ENCODE measurements around the gene ARHGEF3. TPM values are rescaled to one million over a fixed set of nuclear protein-coding genes. Genes with fewer than 3 reads are reported as not detected.
"Not testable (repeated sequence)": the region's sequence is repeated elsewhere in the genome, so short reads cannot be mapped to it uniquely, and the experiment has no call there.

ARHGEF3 gene
- polyA plus RNA-seq, 4 donors, result 79.1 to 94.4 (median 89.7) TPM

DNA sequence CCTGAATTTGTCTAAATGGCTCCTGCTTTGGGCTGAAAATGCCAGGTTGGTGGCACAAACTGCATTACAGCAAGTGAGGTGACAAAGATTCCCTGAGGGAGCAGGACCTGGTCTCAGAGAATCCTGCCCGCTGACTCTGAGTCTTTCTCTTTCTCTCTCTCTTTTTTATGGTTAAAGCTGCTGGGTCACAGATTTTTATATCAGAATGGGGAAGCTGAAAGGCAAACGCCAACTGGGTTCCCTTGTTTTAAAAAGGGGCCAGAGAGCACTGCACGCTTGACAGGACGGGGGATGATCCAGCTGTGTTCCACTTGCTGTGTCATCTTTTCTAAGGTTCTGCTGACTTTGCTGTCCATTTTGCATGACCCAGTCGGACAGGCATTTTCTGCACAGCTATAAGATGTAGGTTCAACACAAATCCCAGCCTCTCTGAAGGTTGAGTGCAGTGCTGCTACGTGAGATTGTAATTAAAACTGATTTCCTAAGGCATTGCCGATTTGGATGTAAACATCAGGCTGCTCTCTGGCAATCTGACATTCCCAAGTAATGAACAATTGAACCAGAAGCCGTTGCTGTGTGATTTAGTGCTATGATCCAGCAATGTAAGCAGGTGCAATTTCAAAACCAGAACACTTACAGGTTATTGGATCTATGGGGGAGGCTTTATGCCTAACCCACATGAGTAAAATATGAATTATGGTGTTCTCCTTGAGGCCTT, 25.8 kb downstream of the ARHGEF3 start:
- DNase-seq (ENCODE audit: low read depth in 4 of 4, low spot score in 3 of 4), result no peak

DNA sequence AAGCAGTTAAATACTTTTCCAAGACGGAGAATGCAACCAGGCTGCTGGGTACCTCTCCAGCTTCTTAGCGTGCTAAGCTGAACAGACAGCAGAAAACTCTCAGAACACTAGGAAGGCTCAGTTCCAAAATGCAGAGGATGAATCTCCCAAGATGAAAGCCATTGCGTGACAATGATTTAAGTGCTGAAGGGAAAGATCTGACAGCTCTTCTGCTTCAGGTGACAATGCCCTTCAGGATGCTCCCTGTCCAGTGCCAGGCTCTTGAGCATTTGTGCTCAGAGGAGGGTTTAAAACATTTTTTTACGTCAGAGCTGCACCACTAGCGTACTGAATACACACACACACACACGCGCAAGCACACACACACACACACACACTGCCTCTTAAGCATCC, 26.3 kb downstream of the ARHGEF3 start:
- no peak for DNase-seq (ENCODE audit: low read depth in 4 of 4, low spot score in 3 of 4)

DNA sequence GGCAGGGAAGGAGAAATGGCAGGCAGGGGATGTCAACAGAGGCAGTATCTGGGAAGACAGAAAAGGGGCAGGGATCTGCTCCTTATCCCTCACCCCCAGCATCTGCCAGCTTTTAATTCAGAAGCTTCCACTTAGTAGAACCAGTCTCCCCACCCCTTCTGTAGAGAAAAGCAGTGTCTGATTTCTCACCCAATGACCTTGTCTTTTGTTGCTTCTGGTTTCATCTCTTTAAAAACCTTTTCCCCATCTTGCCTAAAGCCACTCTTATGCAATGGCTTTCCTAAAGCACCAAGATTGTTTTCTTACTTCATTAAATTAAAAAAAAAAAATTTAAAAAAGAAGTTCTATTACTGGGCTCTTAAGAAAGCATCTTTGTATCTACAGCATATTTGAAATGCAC, 27.8 kb downstream of the ARHGEF3 start:
- DNase-seq (ENCODE audit: low read depth in 4 of 4, low spot score in 3 of 4), result no peak

DNA sequence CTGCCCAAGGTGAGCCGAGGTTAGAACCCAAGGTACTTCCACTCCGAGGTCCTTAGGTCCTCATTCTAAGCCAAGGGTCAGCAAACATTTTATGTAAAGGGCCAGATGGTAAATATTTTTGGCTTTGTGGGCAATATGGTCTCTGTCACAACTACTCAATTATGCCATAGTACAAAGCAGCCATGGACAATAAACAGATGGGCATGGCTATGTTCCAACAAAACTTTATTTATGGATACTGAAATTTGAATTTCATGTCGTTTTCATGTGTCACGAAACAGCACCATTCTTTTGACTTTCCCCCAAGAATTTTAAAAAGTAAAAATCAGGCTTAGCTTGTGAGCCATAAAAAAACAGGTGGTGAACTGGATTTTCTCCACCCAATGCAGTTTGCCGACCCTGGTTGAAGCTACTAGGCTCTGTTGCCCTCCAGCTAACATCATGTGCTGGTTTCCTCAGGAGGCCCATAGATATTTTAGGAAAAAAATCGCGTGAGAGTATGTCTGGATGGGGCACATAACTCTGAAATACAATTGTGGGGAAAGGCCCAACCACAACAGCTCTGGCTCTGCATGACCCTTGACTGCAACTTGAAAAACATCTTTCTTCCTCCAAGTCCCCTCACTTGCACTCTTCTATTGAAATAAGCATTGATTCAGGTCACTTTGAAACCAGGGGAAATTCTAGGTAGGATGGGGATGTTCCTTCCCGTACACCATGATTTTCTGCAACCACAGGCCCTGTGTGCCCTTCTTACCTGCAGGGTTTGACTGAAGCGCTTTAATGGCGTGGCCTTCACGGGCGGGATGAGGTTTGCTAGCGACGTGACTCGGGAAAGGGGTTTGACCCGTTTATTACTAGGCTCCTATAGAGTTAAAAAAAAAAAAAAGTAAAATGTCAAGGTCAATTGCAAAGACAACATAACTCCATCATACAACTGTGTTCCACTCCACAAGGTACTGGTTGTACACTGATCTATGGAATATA, 28.5 kb downstream of the ARHGEF3 start:
- DNase-seq (ENCODE audit: low read depth in 4 of 4, low spot score in 3 of 4), result no peak

DNA sequence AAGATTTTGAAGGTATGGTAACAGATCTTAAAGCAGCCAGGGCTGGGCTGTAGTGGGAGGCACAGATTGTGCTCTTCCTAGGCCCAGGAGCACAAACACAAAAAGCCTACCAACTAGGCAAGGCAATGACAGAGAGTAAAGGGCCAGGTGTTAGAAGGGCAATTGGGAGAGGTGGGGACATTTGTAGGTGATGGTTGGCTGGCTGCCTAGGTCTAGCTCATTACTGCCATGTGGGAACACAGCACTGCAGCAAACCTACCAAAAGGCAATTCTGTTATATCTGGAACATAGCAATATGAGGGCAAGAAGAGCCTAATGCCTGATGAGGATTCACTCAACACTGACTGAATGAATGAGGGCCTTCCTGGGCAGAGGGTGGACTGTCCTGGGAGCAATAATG, 30.4 kb downstream of the ARHGEF3 start:
- no peak for DNase-seq (ENCODE audit: low read depth in 4 of 4, low spot score in 3 of 4)

DNA sequence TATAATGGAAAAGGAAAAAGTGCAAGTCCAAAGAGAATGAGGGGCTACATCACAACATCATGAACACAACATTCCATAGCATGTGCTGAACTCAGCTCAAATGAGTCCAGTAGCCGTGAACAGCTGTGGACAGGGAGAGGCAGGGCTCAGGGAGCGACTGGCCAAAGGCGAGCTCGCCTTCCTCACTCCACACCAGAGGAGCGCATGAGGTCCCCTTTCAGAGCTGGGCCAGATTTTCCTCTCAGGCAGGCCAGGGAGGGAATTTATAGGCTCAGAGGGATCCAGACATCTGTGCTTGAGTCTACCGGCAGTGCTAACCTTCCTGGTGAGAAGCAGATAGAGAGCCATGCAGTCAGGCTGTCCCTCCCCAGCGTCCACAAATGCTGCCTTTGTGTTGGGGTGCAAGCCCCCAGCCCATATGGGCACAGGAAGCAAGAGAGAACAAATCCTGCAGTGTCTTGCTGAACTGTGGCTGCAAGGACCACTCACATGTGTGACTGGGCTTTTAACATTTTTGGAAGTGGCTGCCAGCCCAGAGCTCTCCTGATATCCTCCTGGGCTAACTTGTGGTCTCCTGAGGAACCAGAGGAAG, 32.5 kb downstream of the ARHGEF3 start:
- no peak for DNase-seq (ENCODE audit: low read depth in 4 of 4, low spot score in 3 of 4)

DNA sequence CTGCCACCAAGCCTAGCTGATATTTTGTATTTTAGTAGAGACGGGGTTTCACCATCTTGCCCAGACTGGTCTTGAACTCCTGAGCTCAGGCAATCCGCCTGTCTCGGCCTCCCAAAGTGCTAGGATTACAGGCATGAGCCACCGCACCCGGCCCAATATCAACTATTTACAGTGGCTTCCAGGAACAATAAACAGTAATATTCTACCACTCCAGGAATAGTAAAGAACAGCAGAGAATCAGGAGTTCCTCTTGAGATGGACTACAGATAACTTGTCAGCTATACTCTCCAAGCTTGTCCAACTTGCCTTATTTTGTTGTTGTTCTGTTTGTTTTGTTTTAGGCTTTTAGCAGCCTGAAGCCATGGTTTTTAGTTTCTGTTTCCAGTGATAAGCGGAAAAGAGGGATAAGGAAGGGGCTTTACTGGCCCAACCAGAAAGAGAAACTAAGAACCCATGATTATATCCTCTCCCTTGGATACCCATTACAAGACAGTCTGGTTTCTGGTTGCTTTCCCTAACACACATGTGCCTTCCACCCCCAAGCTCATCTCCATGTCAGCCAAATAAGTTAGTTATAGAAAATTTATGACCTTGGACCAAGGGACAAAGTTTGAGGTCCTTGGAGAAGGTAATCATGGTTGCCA, 36.7 kb downstream of the ARHGEF3 start:
- no peak for DNase-seq (ENCODE audit: low read depth in 4 of 4, low spot score in 3 of 4)

DNA sequence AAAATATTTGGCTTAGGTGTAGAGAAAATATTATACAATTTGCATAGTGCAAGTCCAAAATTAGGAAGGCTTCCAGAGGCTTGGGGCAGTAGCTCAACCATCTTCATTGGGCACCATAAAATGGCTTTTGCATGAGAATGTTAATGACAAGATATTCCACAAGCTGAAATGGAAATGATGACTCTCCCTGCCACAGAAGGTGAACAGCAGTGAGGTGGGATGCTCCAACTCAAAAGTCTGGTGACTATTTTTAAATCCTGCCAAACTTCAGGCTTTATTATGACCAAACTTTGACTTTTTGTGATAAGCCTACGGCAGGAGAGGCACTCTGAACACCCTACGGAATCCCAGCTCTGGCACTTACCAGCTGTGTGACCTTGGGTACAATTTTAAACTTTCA, 37.6 kb downstream of the ARHGEF3 start:
- DNase-seq (ENCODE audit: low read depth in 4 of 4, low spot score in 3 of 4), result no peak

DNA sequence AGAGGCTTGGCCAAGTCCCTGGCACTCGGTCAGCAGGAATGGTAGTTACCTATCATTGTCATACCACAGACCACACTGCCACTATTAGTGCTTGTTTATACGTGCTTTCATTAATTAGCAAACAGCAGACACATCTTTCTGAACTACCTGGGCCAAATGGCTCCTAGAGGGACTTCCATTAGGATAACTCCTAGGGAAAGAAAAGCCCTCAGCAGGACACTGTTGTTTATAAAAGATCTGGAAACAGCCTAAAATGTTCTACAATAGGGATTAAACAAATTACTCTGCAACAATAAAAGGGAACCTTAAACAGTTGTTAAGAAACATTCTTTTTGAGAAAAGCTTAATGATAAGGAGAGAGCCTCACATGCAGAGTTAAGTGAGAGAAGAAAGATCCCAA, 38.5 kb downstream of the ARHGEF3 start:
- no peak for DNase-seq (ENCODE audit: low read depth in 4 of 4, low spot score in 3 of 4)

DNA sequence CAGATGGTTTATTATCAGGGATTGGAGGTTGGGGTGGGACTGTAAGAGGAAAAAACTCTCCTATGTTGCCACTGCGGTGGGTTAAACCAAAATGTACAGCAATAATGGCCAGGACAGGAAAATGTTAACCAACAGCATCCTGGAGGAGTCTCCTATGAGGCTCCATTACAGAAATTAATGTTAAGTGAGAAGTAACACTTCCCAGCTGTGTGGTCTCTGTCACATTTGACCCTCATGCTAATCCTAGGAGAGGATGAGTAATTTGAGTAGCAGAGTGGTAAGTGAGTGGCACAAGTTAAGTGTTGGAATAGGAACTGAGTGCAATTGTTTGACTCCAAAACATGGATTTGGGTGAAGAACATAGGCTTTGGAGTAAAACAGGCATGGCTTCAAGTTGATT, 39.0 kb downstream of the ARHGEF3 start:
- no peak for DNase-seq (ENCODE audit: low read depth in 4 of 4, low spot score in 3 of 4)

DNA sequence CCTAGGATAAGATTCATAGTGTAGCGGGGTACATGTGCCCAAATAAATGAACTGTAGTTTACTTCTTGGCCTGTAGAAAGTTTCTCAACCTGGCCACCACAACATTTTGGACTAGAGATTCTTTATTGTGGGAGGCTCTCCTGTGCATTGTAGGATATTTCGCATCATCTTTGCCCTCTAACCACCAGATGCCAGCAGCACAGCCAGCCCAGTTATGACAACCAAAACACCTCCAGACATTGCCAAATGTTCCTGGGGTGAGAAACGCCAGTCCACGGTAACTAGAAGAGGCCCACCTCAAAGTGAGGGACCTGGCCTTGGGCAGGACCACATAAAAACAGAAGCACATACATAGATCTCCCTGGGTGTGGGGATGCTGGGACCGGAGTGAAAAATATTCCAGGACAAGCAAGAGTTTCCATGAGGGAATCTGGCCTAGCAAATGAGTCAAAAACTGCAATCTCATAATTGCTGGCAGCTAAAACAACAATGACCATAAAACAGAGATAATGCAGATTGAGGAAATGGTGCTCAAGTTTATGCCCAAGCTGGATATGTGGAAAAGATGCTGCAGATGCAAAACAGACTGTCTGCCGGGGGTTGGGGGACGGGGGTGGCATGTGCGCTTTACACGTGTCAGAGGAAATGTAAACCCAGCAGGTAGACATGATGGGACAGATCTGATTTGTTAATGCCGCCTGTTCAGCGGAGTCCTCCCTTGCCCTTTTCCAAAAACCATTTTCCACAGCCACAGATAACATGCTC, 39.7 kb downstream of the ARHGEF3 start:
- DNase-seq (ENCODE audit: low read depth in 4 of 4, low spot score in 3 of 4), result no peak

DNA sequence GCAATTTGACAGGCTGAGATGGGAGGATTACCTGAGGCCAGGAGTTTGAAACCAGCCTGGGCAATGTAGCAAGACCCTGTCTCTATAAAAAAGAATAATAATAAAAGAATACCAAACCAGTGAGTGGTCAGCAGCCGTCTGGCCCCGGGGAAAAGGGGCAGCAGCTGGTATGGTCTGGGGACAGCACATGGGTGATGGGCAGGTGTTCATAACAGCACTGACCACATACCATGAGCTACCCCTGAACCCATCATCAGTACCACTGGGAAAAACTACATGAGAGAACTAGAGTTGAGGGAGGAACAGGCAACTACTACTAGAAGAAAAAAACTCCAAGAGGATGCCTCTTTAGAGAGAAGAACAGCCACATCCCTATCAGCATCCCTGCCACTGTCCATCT, 40.7 kb downstream of the ARHGEF3 start:
- no peak for DNase-seq (ENCODE audit: low read depth in 4 of 4, low spot score in 3 of 4)

DNA sequence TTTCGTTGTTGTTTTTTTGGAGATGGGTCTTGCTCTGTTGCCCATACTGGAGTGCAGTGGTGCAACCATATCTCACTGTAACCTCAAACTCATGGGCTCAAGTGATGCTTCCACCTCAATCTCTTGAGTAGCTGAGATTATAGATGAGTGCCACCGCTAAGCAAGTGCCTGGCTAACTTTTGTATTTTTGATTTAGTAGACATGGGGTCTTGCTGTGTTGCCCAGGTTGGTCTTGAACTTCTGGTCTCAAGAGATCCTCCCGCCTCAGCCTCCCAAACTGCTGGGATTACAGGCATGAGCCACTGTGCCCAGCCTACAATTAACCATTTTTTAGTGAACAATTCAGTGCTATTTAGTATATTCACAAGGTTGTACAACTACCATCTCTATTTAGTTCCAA, 42.2 kb downstream of the ARHGEF3 start:
- DNase-seq (ENCODE audit: low read depth in 4 of 4, low spot score in 3 of 4), result no peak

DNA sequence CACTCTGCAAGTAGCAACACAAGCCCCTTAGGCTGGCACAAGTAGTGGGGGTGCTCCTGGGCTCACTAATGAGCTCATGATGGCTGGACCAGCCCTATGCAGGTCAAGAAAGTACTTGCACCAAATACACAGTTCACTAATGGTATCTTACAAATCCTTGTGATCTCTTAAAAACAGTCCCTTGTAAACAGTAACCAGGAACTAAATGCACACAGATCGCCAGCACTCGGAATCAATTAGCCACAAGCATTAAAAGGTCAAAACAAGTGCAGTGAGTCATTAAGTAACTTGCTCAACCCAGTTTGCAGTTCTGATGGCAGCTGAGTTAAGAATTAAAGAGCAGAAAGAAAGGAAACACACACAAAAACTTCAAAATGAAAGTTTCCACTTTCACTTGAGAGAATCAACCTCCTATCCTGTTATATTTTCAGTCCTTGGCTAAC, 43.2 kb downstream of the ARHGEF3 start:
- peak in 1 of 4 donors; percentile 54 for DNase-seq (ENCODE audit: low read depth in 4 of 4, low spot score in 3 of 4)

DNA sequence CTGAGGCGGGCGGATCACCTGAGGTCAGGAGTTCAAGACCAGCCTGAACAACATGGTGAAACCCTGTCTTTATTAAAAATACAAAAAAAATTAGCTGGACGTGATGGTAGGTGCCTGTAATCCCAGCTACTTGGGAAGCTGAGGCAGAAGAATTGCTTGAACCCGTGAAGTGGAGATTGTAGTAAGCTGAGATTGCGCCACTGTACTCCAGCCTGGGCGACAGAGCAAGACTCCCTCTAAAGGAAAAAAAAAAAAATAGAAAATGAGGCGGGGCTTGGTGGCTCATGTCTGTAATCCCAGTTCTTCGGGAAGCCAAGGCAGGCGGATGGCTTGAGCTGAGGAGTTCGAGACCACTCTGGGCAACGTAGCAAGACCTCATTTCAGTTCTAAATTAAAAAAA, 43.7 kb downstream of the ARHGEF3 start:
- not testable (repeated sequence) for DNase-seq (ENCODE audit: low read depth in 4 of 4, low spot score in 3 of 4)

DNA sequence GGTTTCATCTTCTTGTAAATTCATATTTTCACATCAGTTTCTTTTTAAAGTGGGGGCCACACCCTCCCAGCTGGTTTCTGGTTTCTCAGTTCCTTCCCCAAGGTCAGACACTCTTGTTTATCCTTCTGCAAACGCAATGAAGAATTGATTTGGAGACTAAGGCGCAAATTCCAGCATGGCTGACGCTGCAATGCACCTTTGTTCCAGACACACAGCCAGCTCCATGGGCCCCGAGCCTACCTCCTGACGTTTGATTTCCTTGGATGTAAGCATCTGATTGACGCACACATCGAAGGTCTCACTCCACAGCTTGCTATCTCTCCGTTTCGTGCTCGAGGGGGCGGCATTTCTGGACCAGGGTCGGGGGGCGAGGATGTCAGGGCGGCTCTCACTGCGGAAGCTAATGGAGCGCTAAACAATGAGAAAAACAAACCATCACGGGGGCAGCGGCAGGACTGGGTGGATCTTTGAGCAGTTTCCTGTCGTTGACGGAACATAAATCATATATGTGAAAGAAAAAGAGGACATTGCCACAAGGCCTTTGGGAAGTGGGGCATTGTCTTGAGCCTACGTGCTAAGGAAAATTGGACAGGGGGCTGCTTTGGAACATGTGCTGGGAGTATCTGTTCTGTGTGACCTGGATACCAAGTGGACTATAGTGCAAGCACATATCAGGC, 46.9 kb downstream of the ARHGEF3 start:
- no peak for DNase-seq (ENCODE audit: low read depth in 4 of 4, low spot score in 3 of 4)

DNA sequence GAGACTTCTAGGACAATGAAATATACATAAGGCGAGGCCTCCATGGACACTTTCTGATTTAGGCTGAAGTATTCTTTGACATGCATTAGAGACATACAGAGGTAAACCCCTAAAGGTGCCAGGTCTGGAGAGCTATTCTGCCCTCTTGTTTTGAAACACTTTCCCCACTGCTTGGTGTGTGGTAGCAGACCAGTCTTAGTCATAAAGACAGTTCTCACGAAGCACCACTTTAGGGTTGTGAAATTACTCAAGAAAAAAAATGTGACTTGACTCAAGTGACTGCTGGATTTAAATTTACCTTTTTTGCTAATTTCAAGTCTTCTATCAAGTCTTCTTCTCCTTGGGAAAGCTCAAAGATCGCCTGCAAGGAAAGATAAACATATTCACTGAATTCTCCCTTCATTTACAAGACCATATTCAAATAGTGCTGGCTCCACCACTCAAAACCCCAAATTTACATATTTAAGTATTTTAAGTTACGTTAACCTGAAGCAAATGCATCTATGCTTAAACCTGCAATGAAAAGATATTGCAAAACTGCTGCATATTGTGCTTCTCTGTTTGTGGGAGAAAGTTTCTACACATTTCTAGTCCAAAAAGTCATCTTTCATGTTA, 48.4 kb downstream of the ARHGEF3 start:
- no peak for DNase-seq (ENCODE audit: low read depth in 4 of 4, low spot score in 3 of 4)

DNA sequence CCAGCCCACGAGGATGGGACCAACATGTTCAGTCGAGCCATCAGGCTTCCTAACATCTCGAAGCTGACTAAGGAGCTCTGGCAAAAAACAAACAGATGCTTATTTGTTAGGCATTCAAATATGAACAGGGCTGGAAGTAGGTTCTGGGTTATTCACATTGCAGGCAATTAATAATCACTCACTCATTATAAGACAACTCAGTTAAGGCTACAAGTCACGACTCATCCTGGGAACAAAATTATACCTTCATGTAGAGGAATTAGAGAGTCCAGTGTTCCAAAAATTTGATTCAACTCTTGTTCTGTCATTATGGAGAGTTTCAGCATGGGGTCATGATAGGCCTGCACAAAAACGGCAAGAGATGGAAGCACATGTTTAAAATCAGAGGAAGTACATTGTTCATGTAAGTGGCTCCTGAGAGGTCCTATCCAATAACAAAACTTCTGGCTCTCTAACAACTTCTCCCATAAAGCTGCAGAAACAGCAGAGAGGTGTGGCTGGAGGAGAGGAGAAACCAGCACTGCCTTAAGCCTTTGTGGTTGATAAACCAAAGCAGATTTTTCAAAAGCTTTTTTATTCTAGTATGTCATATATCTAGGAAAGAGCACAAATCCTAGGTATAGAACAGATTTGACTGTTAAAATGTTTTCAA, 50.6 kb downstream of the ARHGEF3 start:
- no peak for DNase-seq (ENCODE audit: low read depth in 4 of 4, low spot score in 3 of 4)

Data from right renal pelvis (tissue), 4 donors.